KBM-7 (cell line): Measurements from ENCODE around the gene TCAIM.

Source experiments
- DNase-seq: peaks from one replicate; pipeline ENCODE4 v3.0.0-alpha.2; 2015
- in situ Hi-C: fragments of 300-500 bp; cut with MboI; formaldehyde crosslinking; loops from 2 replicates; pipeline ENCODE4 v1.14.3; 2020; ENCODE audit warnings: low sequenced_read_pairs, low pct_unique_long_range_greater_than_20kb, mixed read lengths

TCAIM gene

GRCh38 chr3:44436181-44436580 lies 97.6 kb downstream of the TCAIM start:
- no peak for DNase-seq
- in situ Hi-C loops = no loop called here

- no peak for DNase-seq
- in situ Hi-C loops = no loop called here
Measured at GRCh38 chr3:44437800-44438199, 99.2 kb downstream of the TCAIM start.

- in situ Hi-C loops = no loop called here
- DNase-seq = peak; percentile 100
Measured at GRCh38 chr3:44439499-44440295, 101.1 kb downstream of the TCAIM start.

- in situ Hi-C loops = no loop called here
- DNase-seq = no peak
Measured at GRCh38 chr3:44442596-44443309, 104.2 kb downstream of the TCAIM start.

GRCh38 chr3:44444437-44444836 lies 105.9 kb downstream of the TCAIM start:
- in situ Hi-C loops = no loop called here
- DNase-seq = no peak

- DNase-seq = no peak
- in situ Hi-C loops = no loop called here
Measured at GRCh38 chr3:44444896-44445691, 106.5 kb downstream of the TCAIM start.

GRCh38 chr3:44445786-44446185 lies 107.2 kb downstream of the TCAIM start:
- DNase-seq = no peak
- in situ Hi-C loops = no loop called here

GRCh38 chr3:44446929-44447328 lies 108.4 kb downstream of the TCAIM start:
- DNase-seq = no peak

GRCh38 chr3:44451441-44451840 lies 112.9 kb downstream of the TCAIM start:
- in situ Hi-C loops = no loop called here

More at GRCh38 chr3:44446929-44447328, 108.4 kb downstream of the TCAIM start:
- in situ Hi-C loops = no loop called here

GRCh38 chr3:44454258-44454657 lies 115.7 kb downstream of the TCAIM start:
- DNase-seq = no peak
- in situ Hi-C loops = no loop called here

More at GRCh38 chr3:44451441-44451840, 112.9 kb downstream of the TCAIM start:
- no peak for DNase-seq

- no peak for DNase-seq
- in situ Hi-C loops = no loop called here
Measured at GRCh38 chr3:44455318-44455717, 116.8 kb downstream of the TCAIM start.
